ENCODE data around the gene BICDL2.

BICDL2 gene

GRCh38 chr16:3020604-3021448 lies 15.9 kb downstream of the BICDL2 start:
- Histone ChIP-seq H3K27ac (ENCODE audit: extremely low read depth, low read depth, low read length) (peak overlapping the region; percentile 54), H3K9me3 (ENCODE audit: control insufficient read depth, insufficient read depth, low read depth, low read length) (no peaks in the 10 kb centered on the region), H3K36me3 (ENCODE audit: control insufficient read depth in 2 of 2, insufficient read depth in 1 of 2, low read length in 2 of 2) (peaks cover 0 to 6% of the 10 kb centered on the region in 2 experiments; a peak in 1 of 3 replicates), H3K4me3 (ENCODE audit: low read depth, low read length) (peak overlapping the region; percentile 75), H3K4me1 (ENCODE audit: control insufficient read depth, insufficient read depth, low read length) (peaks cover 21% of the 10 kb centered on the region)
- ChIA-PET CTCF (interaction anchor here (0.6 to 4.1 kb wide), 10 partner anchors 7 to 70 kb away, joined by 3 to 41 read pairs (median 4); no protein-coding TSS in a partner anchor), POLR2A (interaction anchor here (0.5 to 11.9 kb wide), 23 partner anchors 7 to 1056 kb away, joined by 3 to 247 read pairs (median 5); partner anchors contain the start of genes CLDN9, FLYWCH1, FLYWCH2 and KREMEN2)
- TF ChIP-seq ZNF391 (tag by site-specific recombination; IDR thresholded peaks at IDR 0.05; ENCODE audit: borderline replicate concordance, low read depth) (peak; percentile 81; the same call in 1 of the 2 replicates), ZNF623 (tag by site-specific recombination; IDR thresholded peaks at IDR 0.05) (peak; percentile 22; the same call in 1 of the 2 replicates), KLF8 (tag by site-specific recombination; IDR thresholded peaks at IDR 0.05) (peak; percentile 90), ZSCAN4 (tag by site-specific recombination; IDR thresholded peaks at IDR 0.05) (peak; percentile 19; the same call in 1 of the 2 replicates), ZNF580 (tag by site-specific recombination; IDR thresholded peaks at IDR 0.05) (no peak), IKZF3 (tag by site-specific recombination; IDR thresholded peaks at IDR 0.05) (peak; percentile 62), ZFHX2 (tag by site-specific recombination; conservative IDR thresholded peaks at IDR 0.05) (peak; percentile 64), HIC1 (tag by site-specific recombination; IDR thresholded peaks at IDR 0.05) (peak; percentile 100), ZEB2 (tag by site-specific recombination; IDR thresholded peaks at IDR 0.05) (peak; percentile 98), ZNF488 (tag by site-specific recombination; IDR thresholded peaks at IDR 0.05) (no peak), KLF1 (tag by site-specific recombination; IDR thresholded peaks at IDR 0.05) (peak; percentile 88), SETDB1 (IDR thresholded peaks at IDR 0.05; ENCODE audit: insufficient read length, low read length) (no peak), GLI4 (tag by site-specific recombination; IDR thresholded peaks at IDR 0.05) (no peak), ZNF324 (tag by site-specific recombination; IDR thresholded peaks at IDR 0.05) (peak; percentile 96), SP3 (tag by site-specific recombination; IDR thresholded peaks at IDR 0.05) (peak; percentile 89), PATZ1 (tag by site-specific recombination; IDR thresholded peaks at IDR 0.05) (peak; percentile 100), ZNF184 (tag by site-specific recombination; IDR thresholded peaks at IDR 0.05) (peak; percentile 82), ZIC2 (tag by site-specific recombination; IDR thresholded peaks at IDR 0.05) (peak; percentile 74), ZNF558 (tag by site-specific recombination; IDR thresholded peaks at IDR 0.05) (no peak; the same call in 1 of the 2 replicates), CTCF (tag by site-specific recombination; IDR thresholded peaks at IDR 0.05) (no peak), REST (tag by site-specific recombination; IDR thresholded peaks at IDR 0.05) (peak; percentile 11; the same call in 1 of the 2 replicates), ZNF10 (tag by site-specific recombination; IDR thresholded peaks at IDR 0.05) (peak; percentile 90)

Data from HEK293 (cell line).